ENCODE results near the gene DAP. TPM values are rescaled to one million over a fixed set of nuclear protein-coding genes. Genes with fewer than 3 reads are reported as not detected.

Gene DAP
- total RNA-seq, 1 donor from 2014 or later = 56.2 TPM

Other genes with a start within 250 kb of the DAP start
- 15.2 TPM for gene ANKRD33B, start 197.2 kb downstream of the DAP start, total RNA-seq